ENCODE data around the gene GTF2IRD1. TPM values are rescaled to one million over a fixed set of nuclear protein-coding genes. Genes with fewer than 3 reads are reported as not detected.

GTF2IRD1 gene
- polyA plus RNA-seq, 3 donors from 2014 or later = not detected

GRCh38 chr7:74441801-74442200 is 11.9 kb upstream of the GTF2IRD1 start:
- peaks cover 2 to 8% (median 3%) of the 10 kb centered on the region in 3 donors for H3K27me3 Mint-ChIP-seq (ENCODE audit: low read depth in 3 of 3)
- no peak overlapping the region for H3K27ac Mint-ChIP-seq
- no peak overlapping the region for H3K4me3 Mint-ChIP-seq
- peaks cover 0 to 3% (median 0%) of the 10 kb centered on the region in 3 donors for H3K36me3 Mint-ChIP-seq
- peaks cover 0 to 9% (median under 1%) of the 10 kb centered on the region in 6 donors for H3K9me3 Mint-ChIP-seq
- H3K4me1 Mint-ChIP-seq = no peaks in the 10 kb centered on the region
- DNase-seq = no peak

- Mint-ChIP-seq H3K27ac (no peak overlapping the region), H3K9me3 (peaks cover 0 to under 1% (median 0%) of the 10 kb centered on the region in 6 donors), H3K4me3 (no peak overlapping the region), H3K27me3 (ENCODE audit: low read depth in 3 of 3) (peaks cover 0 to 6% (median 3%) of the 10 kb centered on the region in 3 donors), H3K4me1 (no peaks in the 10 kb centered on the region), H3K36me3 (no peaks in the 10 kb centered on the region)
- DNase-seq = no peak
Measured at GRCh38 chr7:74443543-74444247, 10.0 kb upstream of the GTF2IRD1 start.

- H3K27me3 Mint-ChIP-seq (ENCODE audit: low read depth in 3 of 3) = peaks cover 2 to 7% (median 4%) of the 10 kb centered on the region in 3 donors
- no peak overlapping the region for H3K27ac Mint-ChIP-seq
- no peaks in the 10 kb centered on the region for H3K36me3 Mint-ChIP-seq
- H3K9me3 Mint-ChIP-seq = no peaks in the 10 kb centered on the region
- H3K4me1 Mint-ChIP-seq = peaks cover 7 to 9% of the 10 kb centered on the region in 2 donors
- no peak overlapping the region for H3K4me3 Mint-ChIP-seq
- DNase-seq = no peak
Measured at GRCh38 chr7:74449144-74449543, 4.6 kb upstream of the GTF2IRD1 start.

DNA sequence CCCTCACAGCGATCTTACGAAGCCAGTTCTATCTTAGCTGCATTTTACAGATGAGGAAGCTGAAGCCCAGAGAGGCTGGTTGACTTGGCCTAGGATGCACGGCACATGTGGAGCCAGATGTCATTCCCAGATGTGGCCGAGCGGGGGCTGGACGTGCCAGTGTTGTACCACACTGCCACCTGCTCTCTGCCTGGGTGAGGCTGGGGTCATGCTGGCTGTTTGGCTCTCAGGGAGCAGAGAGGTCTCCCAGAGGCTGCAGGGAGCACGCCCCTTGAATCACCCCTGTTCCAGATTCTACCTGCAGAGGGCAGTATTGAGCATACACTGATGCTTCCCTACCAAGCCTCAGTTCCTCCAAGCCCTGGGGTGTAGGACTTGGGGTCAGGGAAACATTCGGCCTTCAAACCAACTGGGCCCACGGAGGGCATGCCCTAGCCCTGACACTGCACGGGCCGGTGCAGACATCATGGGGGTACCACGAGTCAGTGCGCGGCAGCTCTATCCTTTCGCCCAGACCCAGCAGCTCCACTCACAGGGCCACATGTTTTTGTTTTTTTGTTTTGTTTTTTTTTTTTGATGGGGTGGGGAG is 3.8 kb upstream of the GTF2IRD1 start:
- H3K27ac Mint-ChIP-seq = no peak overlapping the region
- H3K9me3 Mint-ChIP-seq = no peaks in the 10 kb centered on the region
- no peaks in the 10 kb centered on the region for H3K36me3 Mint-ChIP-seq
- H3K4me1 Mint-ChIP-seq = peaks cover 7 to 9% of the 10 kb centered on the region in 2 donors
- DNase-seq = peak; percentile 48 to 52 (median 49)
- H3K27me3 Mint-ChIP-seq (ENCODE audit: low read depth in 3 of 3) = peaks cover 2 to 11% (median 4%) of the 10 kb centered on the region in 3 donors
- no peak overlapping the region for H3K4me3 Mint-ChIP-seq

GRCh38 chr7:74452748-74453321 is 871 bp upstream of the GTF2IRD1 start:
- no peak overlapping the region for H3K27ac Mint-ChIP-seq
- peaks cover 1 to 15% (median 2%) of the 10 kb centered on the region in 3 donors for H3K27me3 Mint-ChIP-seq (ENCODE audit: low read depth in 3 of 3)
- DNase-seq = no peak
- H3K4me1 Mint-ChIP-seq = peaks cover 7 to 9% of the 10 kb centered on the region in 2 donors
- no peaks in the 10 kb centered on the region for H3K36me3 Mint-ChIP-seq
- H3K4me3 Mint-ChIP-seq = peak overlapping the region in 4 of 5 donors; percentile 33 to 57 (median 45)
- no peaks in the 10 kb centered on the region for H3K9me3 Mint-ChIP-seq

DNA sequence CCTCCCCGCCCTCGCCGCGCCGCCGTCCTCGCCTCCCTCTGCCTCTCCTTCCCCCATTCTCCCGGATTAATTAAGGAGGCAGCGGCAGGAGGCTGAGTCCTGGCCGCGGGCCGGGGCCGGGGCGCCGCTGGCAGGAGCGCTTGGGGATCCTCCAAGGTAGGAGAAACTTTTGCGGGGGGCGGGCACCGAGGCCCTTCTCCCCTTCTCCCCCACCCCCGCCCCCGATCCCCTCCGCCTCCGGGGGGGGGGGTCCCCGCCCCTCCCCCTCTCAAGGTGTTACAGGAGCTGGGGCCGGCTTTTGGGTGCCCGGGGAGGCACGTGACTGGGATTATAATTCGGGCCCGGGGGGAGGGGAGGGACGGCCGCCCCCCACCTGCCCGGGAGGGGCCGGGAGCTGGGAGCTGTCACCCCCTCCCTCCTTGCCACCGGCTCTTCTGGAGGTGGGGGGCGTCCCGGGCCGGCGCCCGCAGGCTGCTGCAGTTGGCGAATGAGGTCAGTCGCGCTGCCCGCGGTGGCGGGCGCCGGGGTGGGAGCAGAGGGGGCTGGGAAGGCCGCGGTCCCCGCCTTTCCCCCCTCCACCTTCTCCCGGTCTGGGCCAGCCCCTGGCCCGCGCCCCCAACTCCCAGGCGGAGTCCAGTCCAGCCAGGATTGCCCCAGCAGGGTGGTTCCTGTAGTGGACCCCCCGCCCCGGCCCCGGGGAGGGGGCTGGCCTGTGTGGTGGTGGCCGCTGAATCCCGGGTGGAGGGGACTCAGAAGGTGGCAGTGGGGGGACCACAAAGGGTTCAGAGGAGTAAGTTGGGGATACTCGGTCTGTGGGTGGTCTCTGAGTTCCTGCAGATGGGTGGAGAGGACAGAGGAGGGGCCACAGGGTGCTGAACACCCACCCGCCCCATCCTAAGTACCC is 567 bp downstream of the GTF2IRD1 start:
- no peaks in the 10 kb centered on the region for H3K9me3 Mint-ChIP-seq

DNA sequence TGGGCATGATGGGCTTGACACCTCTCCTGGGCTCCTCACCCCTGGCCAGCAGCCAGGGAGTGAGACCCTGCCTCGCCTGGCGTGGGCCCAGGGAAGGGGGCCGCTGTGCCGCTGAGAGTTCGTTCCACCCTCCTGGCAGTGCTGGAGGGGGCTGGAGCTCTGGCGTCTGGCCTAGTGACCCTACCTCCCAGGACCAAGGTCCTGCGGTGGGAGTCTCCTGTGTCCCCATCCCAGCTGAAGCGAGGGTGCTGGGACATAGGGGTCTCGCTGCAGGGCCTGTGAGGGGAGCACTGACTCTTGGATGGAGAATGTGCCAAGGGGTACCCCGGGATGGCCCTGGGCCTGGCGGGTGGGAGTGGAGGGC is 1.2 kb downstream of the GTF2IRD1 start:
- Mint-ChIP-seq H3K27ac (no peak overlapping the region), H3K4me3 (no peak overlapping the region)

More for the DNA sequence above, 567 bp downstream of the GTF2IRD1 start:
- Mint-ChIP-seq H3K4me3 (no peak overlapping the region), H3K36me3 (no peaks in the 10 kb centered on the region), H3K4me1 (peaks cover 7 to 9% of the 10 kb centered on the region in 2 donors), H3K27ac (no peak overlapping the region), H3K27me3 (ENCODE audit: low read depth in 3 of 3) (peaks cover 1 to 15% (median 6%) of the 10 kb centered on the region in 3 donors)
- no peak for DNase-seq

GRCh38 chr7:74455291-74455804 is 1.6 kb downstream of the GTF2IRD1 start:
- peaks cover 7 to 9% of the 10 kb centered on the region in 2 donors for H3K4me1 Mint-ChIP-seq
- H3K4me3 Mint-ChIP-seq = peak overlapping the region in 2 of 5 donors; percentile 21 to 33
- no peaks in the 10 kb centered on the region for H3K9me3 Mint-ChIP-seq
- no peak overlapping the region for H3K27ac Mint-ChIP-seq
- no peak for DNase-seq
- no peaks in the 10 kb centered on the region for H3K36me3 Mint-ChIP-seq
- peaks cover 1 to 15% (median 9%) of the 10 kb centered on the region in 3 donors for H3K27me3 Mint-ChIP-seq (ENCODE audit: low read depth in 3 of 3)

More for the DNA sequence above, 1.2 kb downstream of the GTF2IRD1 start:
- Mint-ChIP-seq H3K4me1 (peaks cover 7 to 9% of the 10 kb centered on the region in 2 donors), H3K27me3 (ENCODE audit: low read depth in 3 of 3) (peaks cover 1 to 15% (median 9%) of the 10 kb centered on the region in 3 donors), H3K9me3 (no peaks in the 10 kb centered on the region), H3K36me3 (no peaks in the 10 kb centered on the region)
- no peak for DNase-seq

DNA sequence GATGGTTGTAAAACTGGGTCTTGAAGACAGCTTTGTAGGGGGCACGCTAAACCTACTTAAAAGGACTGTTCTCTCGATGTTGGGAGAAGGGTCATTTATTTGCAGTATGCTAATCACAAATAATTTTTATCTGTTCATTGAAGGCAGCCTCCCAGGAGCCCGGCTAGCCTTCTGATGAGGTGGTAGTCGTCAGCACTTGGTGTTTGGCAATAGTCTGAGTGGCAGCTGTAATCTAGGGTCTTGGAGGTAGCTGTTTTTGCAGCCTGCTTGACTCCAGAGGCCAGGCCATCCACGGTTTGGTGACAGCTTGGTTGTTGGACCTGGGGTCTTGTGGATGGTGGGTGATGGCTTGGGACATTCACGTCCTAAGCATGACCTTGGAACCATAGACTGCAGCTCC is 2.2 kb downstream of the GTF2IRD1 start:
- Mint-ChIP-seq H3K4me1 (peaks cover 7 to 9% of the 10 kb centered on the region in 2 donors), H3K27ac (no peak overlapping the region), H3K36me3 (no peaks in the 10 kb centered on the region), H3K4me3 (peak overlapping the region in 1 of 5 donors; percentile 2), H3K27me3 (ENCODE audit: low read depth in 3 of 3) (peaks cover 0 to 15% (median 9%) of the 10 kb centered on the region in 3 donors), H3K9me3 (no peaks in the 10 kb centered on the region)
- no peak for DNase-seq

DNA sequence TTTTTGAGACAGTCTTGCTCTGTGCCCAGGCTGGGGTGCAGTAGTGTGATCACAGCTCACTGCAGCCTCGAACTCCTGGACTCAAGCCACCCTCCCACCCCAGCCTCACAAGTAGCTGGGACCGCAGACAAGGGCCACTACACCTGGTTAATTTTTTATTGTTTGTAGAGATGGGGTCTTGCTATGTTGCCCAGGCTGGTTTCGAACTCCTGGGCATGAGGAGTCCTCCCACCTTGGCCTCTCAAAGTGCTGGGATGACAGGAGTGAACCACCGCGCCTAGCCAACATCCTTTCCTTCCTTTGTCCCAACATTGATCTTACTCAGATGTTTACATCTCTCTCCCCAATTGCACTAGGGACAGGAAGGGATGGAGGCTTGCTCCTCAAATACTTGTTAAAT is 3.3 kb downstream of the GTF2IRD1 start:
- H3K27me3 Mint-ChIP-seq (ENCODE audit: low read depth in 3 of 3) = peaks cover 0 to 15% (median 9%) of the 10 kb centered on the region in 3 donors
- no peak for DNase-seq
- no peak overlapping the region for H3K27ac Mint-ChIP-seq
- H3K36me3 Mint-ChIP-seq = no peaks in the 10 kb centered on the region
- H3K4me1 Mint-ChIP-seq = peaks cover 7 to 9% of the 10 kb centered on the region in 2 donors
- no peaks in the 10 kb centered on the region for H3K9me3 Mint-ChIP-seq
- no peak overlapping the region for H3K4me3 Mint-ChIP-seq

- DNase-seq = no peak
- Mint-ChIP-seq H3K27ac (no peak overlapping the region), H3K4me1 (no peaks in the 10 kb centered on the region), H3K4me3 (no peak overlapping the region), H3K9me3 (no peaks in the 10 kb centered on the region), H3K27me3 (ENCODE audit: low read depth in 3 of 3) (peaks cover 0 to 8% (median 0%) of the 10 kb centered on the region in 3 donors), H3K36me3 (no peaks in the 10 kb centered on the region)
Measured at GRCh38 chr7:74461970-74462706, 8.4 kb downstream of the GTF2IRD1 start.

DNA sequence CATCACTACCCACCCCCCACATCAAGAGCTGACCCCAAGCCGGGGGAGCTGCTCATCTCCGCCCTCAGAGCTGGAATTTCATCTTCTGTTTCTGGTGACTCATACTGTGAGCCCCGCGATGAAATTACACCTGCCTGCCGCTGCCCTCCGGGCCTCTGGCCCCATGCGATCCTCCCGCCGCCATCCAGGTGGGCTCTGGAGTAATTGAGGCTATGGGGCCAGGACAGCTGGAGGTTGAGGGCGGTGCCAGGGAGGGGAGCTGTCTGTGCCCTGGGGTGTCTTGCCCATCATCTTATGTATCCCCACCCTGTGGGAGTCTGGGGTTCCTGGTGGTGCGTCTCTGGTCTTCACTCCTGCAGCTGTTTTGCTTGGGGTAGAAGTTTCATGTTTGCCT is 9.0 kb downstream of the GTF2IRD1 start:
- H3K9me3 Mint-ChIP-seq = no peaks in the 10 kb centered on the region
- H3K27ac Mint-ChIP-seq = no peak overlapping the region
- peaks cover 0 to 8% (median 0%) of the 10 kb centered on the region in 3 donors for H3K27me3 Mint-ChIP-seq (ENCODE audit: low read depth in 3 of 3)
- H3K36me3 Mint-ChIP-seq = no peaks in the 10 kb centered on the region
- DNase-seq = no peak
- no peak overlapping the region for H3K4me3 Mint-ChIP-seq
- H3K4me1 Mint-ChIP-seq = no peaks in the 10 kb centered on the region

All from immature natural killer cell (primary cell).